Fibroblast of pulmonary artery (primary cell): ENCODE data around the gene UGT2A1.

Source experiments
- DNase-seq: peaks from one replicate; pipeline ENCODE4 v3.0.0-alpha.2; 2010; ENCODE audit warnings: low read depth
- H3K4me3 ChIP-seq: replicated peaks from 2 replicates; pipeline ENCODE4 v1.5.1; 2011; ENCODE audit warnings: low read depth, mild to moderate bottlenecking, control low read depth, low read length, moderate library complexity
- TF ChIP-seq, protein P1 (sequence below): IDR thresholded peaks from 2 replicates; pipeline ENCODE4 v1.5.1; 2011; ENCODE audit warnings: mild to moderate bottlenecking, control low read depth, low read length, inconsistent platforms; ENCODE audit errors: missing control alignments

UGT2A1 gene

GRCh38 chr4:69658133-69658532, 5.1 kb upstream of the UGT2A1 start:
- TF ChIP-seq, protein P1, sequence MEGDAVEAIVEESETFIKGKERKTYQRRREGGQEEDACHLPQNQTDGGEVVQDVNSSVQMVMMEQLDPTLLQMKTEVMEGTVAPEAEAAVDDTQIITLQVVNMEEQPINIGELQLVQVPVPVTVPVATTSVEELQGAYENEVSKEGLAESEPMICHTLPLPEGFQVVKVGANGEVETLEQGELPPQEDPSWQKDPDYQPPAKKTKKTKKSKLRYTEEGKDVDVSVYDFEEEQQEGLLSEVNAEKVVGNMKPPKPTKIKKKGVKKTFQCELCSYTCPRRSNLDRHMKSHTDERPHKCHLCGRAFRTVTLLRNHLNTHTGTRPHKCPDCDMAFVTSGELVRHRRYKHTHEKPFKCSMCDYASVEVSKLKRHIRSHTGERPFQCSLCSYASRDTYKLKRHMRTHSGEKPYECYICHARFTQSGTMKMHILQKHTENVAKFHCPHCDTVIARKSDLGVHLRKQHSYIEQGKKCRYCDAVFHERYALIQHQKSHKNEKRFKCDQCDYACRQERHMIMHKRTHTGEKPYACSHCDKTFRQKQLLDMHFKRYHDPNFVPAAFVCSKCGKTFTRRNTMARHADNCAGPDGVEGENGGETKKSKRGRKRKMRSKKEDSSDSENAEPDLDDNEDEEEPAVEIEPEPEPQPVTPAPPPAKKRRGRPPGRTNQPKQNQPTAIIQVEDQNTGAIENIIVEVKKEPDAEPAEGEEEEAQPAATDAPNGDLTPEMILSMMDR = no peak
- no peak for DNase-seq
- H3K4me3 ChIP-seq = no peak overlapping the region

- TF ChIP-seq, protein P1 = no peak
- H3K4me3 ChIP-seq = no peak overlapping the region
- no peak for DNase-seq
Measured at GRCh38 chr4:69656653-69657158, 3.7 kb upstream of the UGT2A1 start.

- TF ChIP-seq, protein P1 = no peak
- no peak for DNase-seq
- no peak overlapping the region for H3K4me3 ChIP-seq
Measured at GRCh38 chr4:69650872-69651271, 2.2 kb downstream of the UGT2A1 start.

- no peak for DNase-seq
- no peak overlapping the region for H3K4me3 ChIP-seq
- TF ChIP-seq, protein P1 = no peak
Measured at GRCh38 chr4:69649629-69650028, 3.4 kb downstream of the UGT2A1 start.

DNA sequence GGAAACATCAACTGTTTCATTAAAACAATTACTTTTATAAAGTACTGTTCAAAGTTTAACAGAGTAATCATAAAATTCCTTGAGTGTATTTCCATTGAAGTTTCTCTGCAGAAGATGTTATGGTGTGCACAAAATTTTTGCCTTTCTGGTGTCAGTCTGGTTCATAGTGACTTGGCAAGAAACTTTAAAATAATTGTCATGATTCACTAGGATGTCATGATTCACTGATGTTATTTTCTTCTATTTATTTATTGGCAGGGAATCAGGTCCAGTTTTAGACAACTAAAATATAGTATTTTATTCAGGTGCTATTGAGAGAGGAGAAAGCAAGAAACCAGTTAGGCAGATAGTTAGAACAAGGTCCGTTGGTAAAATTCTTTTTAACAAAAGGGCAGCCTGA, 3.8 kb downstream of the UGT2A1 start:
- TF ChIP-seq, protein P1 = no peak
- no peak for DNase-seq

GRCh38 chr4:69642961-69643360, 10.1 kb downstream of the UGT2A1 start:
- no peak overlapping the region for H3K4me3 ChIP-seq
- no peak for DNase-seq
- TF ChIP-seq, protein P1 = no peak

More for the DNA sequence above, 3.8 kb downstream of the UGT2A1 start:
- H3K4me3 ChIP-seq = no peak overlapping the region

DNA sequence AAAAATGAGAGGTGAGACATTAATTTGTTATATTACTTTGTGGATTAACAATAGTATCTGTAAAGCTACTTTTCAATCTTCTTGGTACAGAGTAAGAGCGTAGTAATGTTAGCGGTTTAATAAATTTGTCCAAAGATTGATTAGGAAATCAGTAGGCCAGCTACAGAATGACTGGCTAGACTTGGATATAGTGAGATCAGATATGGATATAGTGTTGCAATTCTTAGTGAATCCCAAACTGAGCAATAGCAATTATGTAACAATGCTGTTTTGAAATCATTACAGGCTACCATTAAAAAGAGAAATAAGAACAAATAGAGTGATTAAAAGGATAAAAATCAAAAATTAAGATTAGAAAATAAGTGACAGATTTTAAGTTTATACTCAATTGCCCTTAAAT, 12.8 kb downstream of the UGT2A1 start:
- no peak overlapping the region for H3K4me3 ChIP-seq
- peak; percentile 15 for DNase-seq
- TF ChIP-seq, protein P1 = no peak
